Heart left ventricle (tissue), 13 donors: ENCODE data around the gene PLEKHG4.

Experiments used
- POLR2A ChIP-seq, 2 donors: fragments of 450-650 bp; IDR thresholded peaks; one replicate each; pipeline ENCODE4 v1.6.1; 2017; ENCODE audit warnings: antibody characterized with exemption in 2 of 2, mild to moderate bottlenecking in 2 of 2, moderate library complexity in 2 of 2
- TF ChIP-seq, protein P1 (sequence below), 12 donors: fragments of 200-600 bp; sonication (generic) in 4 of 12; IDR thresholded peaks; one replicate each; pipeline versions ENCODE4 v1.5.0 to v1.8.0; 2018 to 2022; ENCODE audit warnings: antibody characterized with exemption in 12 of 12, mild to moderate bottlenecking in 5 of 12
- donor health status: ischemic (EF 13 %, LVEDD 7.1; RV severe dilation, severe dysfunction).
- donor health status: DM: no; HTN: yes; CAD: no.
- donor health status: DM: no; HTN: no; CAD: no.
- donor health status: ischemic (EF 25% LVEDD 6.9; RV normal size, moderate dysfunction).
- donor health status: ischemic (EF 25% LVEDD 5.7; RV mildly dilated, moderate dysfunction).
- donor health status: ischemic (EF 35%, LVEDD 5.7; RV mildly dilated, moderate dysfunction).
- donor health status: nonischemic (EF 11% LVEDD 7.7; RV severe dilation, severe dysfunction).
- donor health status: DM: yes; HTN: yes; CAD: no.
- donor health status: PGD.
- donor health status: ischemic (EF 29% LVEDD 5.4; RV normal size, mild dysfunction).
- donor health status: nonischemic (EF 23%, LVEDD 6.1; RV moderate dilation, normal function).

DNA sequence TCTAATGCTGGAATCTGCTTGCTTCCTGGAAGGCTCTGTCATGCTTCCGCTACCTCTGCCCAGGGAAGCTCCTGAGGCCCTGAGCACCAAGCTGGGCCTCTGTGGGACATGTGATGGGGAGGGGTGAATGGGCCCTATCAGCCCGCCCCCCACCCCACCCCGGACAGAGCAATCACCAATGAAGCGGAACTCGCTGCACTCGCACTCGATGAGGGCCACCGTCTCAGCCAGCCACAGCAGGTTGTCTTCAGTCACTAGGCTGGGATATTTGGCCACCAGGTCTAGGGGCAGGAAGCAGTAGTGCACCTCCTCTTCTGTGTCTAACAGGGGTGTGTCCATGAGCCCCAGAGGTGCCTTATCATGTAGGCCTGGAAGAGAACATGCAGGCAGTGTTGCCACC, 23.6 kb downstream of the PLEKHG4 start:
- TF ChIP-seq, protein P1, sequence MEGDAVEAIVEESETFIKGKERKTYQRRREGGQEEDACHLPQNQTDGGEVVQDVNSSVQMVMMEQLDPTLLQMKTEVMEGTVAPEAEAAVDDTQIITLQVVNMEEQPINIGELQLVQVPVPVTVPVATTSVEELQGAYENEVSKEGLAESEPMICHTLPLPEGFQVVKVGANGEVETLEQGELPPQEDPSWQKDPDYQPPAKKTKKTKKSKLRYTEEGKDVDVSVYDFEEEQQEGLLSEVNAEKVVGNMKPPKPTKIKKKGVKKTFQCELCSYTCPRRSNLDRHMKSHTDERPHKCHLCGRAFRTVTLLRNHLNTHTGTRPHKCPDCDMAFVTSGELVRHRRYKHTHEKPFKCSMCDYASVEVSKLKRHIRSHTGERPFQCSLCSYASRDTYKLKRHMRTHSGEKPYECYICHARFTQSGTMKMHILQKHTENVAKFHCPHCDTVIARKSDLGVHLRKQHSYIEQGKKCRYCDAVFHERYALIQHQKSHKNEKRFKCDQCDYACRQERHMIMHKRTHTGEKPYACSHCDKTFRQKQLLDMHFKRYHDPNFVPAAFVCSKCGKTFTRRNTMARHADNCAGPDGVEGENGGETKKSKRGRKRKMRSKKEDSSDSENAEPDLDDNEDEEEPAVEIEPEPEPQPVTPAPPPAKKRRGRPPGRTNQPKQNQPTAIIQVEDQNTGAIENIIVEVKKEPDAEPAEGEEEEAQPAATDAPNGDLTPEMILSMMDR (IDR thresholded peaks at IDR 0.05): no peak
- no peak for TF ChIP-seq POLR2A (IDR thresholded peaks at IDR 0.05)
